Measurements from ENCODE around the gene GPR33.

Gene GPR33

DNA sequence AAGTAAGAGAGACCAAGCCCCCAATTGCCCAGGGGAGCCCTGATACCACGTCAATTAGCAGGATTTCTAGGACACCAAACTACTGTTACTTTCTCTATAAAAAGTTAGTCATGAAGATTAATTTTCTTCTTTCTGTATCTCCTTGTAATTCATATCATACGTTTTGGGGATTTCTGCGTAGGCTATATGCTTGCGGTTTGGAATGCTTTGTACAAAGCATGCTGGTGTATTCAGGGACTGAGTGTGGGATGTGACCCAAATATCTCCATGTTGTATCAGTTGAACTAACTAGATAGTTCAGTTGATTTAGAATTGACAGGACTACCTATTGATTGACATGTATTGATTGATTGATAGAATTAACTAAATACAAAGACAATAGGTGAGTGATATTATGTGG, 7.7 kb downstream of the GPR33 start:
- TF ChIP-seq POLR2AphosphoS5 (IDR thresholded peaks at IDR 0.05; ENCODE audit: low read depth, low read length) (no peak), REST (IDR thresholded peaks at IDR 0.05; ENCODE audit: insufficient read depth in 1 of 2, low read depth in 2 of 2, low read length in 2 of 2) (no peak), SIN3A (IDR thresholded peaks at IDR 0.05; ENCODE audit: borderline replicate concordance, insufficient read depth, low read length) (no peak), TAF1 (IDR thresholded peaks at IDR 0.05; ENCODE audit: borderline replicate concordance, insufficient read depth, low read length) (no peak), FOXP2 (optimal IDR thresholded peaks at IDR 0.05; ENCODE audit: borderline replicate concordance, extremely low read depth, extremely low read length, insufficient read depth) (no peak)

GRCh38 chr14:31479027-31479426, 8.8 kb downstream of the GPR33 start:
- TF ChIP-seq FOXP2 (optimal IDR thresholded peaks at IDR 0.05; ENCODE audit: borderline replicate concordance, extremely low read depth, extremely low read length, insufficient read depth) (no peak), POLR2AphosphoS5 (IDR thresholded peaks at IDR 0.05; ENCODE audit: low read depth, low read length) (no peak), SIN3A (IDR thresholded peaks at IDR 0.05; ENCODE audit: borderline replicate concordance, insufficient read depth, low read length) (no peak), REST (IDR thresholded peaks at IDR 0.05; ENCODE audit: insufficient read depth in 1 of 2, low read depth in 2 of 2, low read length in 2 of 2) (no peak), TAF1 (IDR thresholded peaks at IDR 0.05; ENCODE audit: borderline replicate concordance, insufficient read depth, low read length) (no peak)

DNA sequence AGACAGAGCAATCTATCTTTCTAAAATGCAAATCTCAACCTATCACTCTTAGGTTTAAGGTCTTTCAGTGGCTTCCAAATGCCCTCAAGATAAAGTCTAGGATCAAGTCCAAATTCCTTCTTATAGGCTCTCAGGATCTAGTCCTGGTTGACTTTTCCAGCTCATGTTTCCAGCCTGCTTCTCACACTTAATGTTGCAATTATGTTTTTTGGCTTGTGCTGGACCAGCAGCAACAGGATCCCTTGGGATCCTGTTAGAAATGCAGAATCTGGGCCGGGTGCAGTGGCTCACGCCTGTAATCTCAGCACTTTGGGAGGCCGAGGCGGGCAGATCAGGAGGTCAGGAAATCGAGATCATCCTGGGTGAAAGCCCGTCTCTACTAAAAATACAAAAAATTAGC, 10.6 kb downstream of the GPR33 start:
- TF ChIP-seq SIN3A (IDR thresholded peaks at IDR 0.05; ENCODE audit: borderline replicate concordance, insufficient read depth, low read length) (no peak), REST (IDR thresholded peaks at IDR 0.05; ENCODE audit: insufficient read depth in 1 of 2, low read depth in 2 of 2, low read length in 2 of 2) (no peak), TAF1 (IDR thresholded peaks at IDR 0.05; ENCODE audit: borderline replicate concordance, insufficient read depth, low read length) (no peak), FOXP2 (optimal IDR thresholded peaks at IDR 0.05; ENCODE audit: borderline replicate concordance, extremely low read depth, extremely low read length, insufficient read depth) (no peak), POLR2AphosphoS5 (IDR thresholded peaks at IDR 0.05; ENCODE audit: low read depth, low read length) (no peak)

DNA sequence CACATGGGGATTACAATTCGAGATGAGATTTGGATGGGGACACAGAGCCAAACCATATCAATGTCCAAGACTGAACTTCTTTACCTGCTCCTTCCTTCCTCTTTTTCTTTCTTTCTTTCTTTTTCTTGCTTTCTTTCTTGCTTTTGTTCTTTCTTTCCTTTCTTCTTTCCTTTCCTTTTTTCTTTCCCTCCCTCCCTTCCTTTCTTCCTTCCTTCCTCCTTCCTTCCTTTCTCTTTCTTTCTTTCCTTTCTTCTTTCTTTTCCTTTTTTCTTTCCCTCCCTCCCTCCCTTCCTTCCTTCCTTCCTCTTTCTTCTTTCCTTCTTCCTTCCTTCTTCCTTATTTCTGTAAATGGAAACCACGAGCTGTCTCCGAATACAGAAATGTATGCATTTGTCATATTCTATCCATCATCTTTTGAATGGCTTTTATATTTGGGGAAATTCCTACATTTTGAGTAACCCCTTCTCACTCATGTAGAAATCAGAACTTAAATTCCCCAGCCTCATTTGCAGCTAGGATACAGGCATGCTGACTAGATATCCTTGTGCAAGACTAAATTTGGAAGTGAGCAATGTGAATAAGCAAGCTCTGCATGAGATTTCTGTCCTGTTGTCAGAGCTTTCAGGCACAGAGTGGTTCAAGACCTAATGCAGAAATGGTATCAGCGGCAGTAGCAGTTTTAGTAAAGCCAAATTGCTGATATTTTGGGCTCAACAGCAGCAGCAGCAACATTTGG, 11.5 kb downstream of the GPR33 start:
- no peak for TF ChIP-seq FOXP2 (optimal IDR thresholded peaks at IDR 0.05; ENCODE audit: borderline replicate concordance, extremely low read depth, extremely low read length, insufficient read depth)
- TF ChIP-seq REST (IDR thresholded peaks at IDR 0.05; ENCODE audit: insufficient read depth in 1 of 2, low read depth in 2 of 2, low read length in 2 of 2): no peak
- no peak for TF ChIP-seq TAF1 (IDR thresholded peaks at IDR 0.05; ENCODE audit: borderline replicate concordance, insufficient read depth, low read length)
- TF ChIP-seq POLR2AphosphoS5 (IDR thresholded peaks at IDR 0.05; ENCODE audit: low read depth, low read length): no peak
- no peak for TF ChIP-seq SIN3A (IDR thresholded peaks at IDR 0.05; ENCODE audit: borderline replicate concordance, insufficient read depth, low read length)
